Common myeloid progenitor, CD34-positive (primary cell): ENCODE data around the gene MRPL50.

Experiments used
- CTCF ChIA-PET: fragments of 350-600 bp; sonication (Branson Sonifier 250); formaldehyde crosslinking; loops from one replicate; lab custom pipeline; 2021; ENCODE audit warnings: antibody characterized with exemption; lab: Charles Lee
- POLR2A ChIA-PET: fragments of 350-600 bp; sonication (Branson Sonifier 250); formaldehyde crosslinking; loops from one replicate; lab custom pipeline; 2021; ENCODE audit warnings: antibody characterized with exemption; lab: Charles Lee
- DNase-seq, 3 donors: peaks; one replicate each; pipeline versions ENCODE4 v3.0.0 to v3.0.0-alpha.2; 2013
- H3K27ac ChIP-seq, 2 experiments: 1 replicate in 1 of 2; 2 replicates in 1 of 2; pipeline ENCODE4 v1.7.0; 2013; ENCODE audit warnings: inconsistent platforms in 2 of 2, low read length in 2 of 2, mild to moderate bottlenecking in 2 of 2, low read depth in 1 of 2, moderate library complexity in 1 of 2; ENCODE audit not compliant: severe bottlenecking in 2 of 2, insufficient read depth in 1 of 2, poor library complexity in 1 of 2
- H3K27me3 ChIP-seq, 5 experiments: replicated peaks in 2 of 5; 1 replicate in 3 of 5; 2 replicates in 2 of 5; pipeline versions ENCODE4 v1.6.1 to v1.7.0; 2013; ENCODE audit warnings: low read length in 4 of 5, mild to moderate bottlenecking in 2 of 5, moderate library complexity in 2 of 5, inconsistent platforms in 1 of 5; ENCODE audit not compliant: insufficient read depth in 5 of 5, control insufficient read depth in 4 of 5
- H3K36me3 ChIP-seq, 4 experiments: 1 replicate in 2 of 4; 2 replicates in 2 of 4; pipeline versions ENCODE4 v1.6.1 to v1.7.0; 2013; ENCODE audit warnings: low read length in 3 of 4, control low read depth in 1 of 4, mild to moderate bottlenecking in 1 of 4; ENCODE audit not compliant: control insufficient read depth in 4 of 4, insufficient read depth in 4 of 4
- H3K4me1 ChIP-seq, 4 experiments: 1 replicate in 3 of 4; 2 replicates in 1 of 4; pipeline versions ENCODE4 v1.6.1 to v1.7.1; 2013; ENCODE audit warnings: low read length in 3 of 4, mild to moderate bottlenecking in 3 of 4, control low read depth in 1 of 4, inconsistent platforms in 1 of 4, moderate library complexity in 1 of 4; ENCODE audit not compliant: control insufficient read depth in 4 of 4, insufficient read depth in 4 of 4; ENCODE audit errors: control extremely low read depth in 1 of 4
- H3K4me3 ChIP-seq, 7 experiments: 1 replicate in 4 of 7; 2 replicates in 3 of 7; pipeline versions ENCODE4 v1.5.1 to v1.7.0; 2013; ENCODE audit warnings: mild to moderate bottlenecking in 7 of 7, low read length in 6 of 7, moderate library complexity in 6 of 7, inconsistent platforms in 2 of 7, low read depth in 2 of 7, control low read depth in 1 of 7; ENCODE audit not compliant: insufficient read depth in 4 of 7, control insufficient read depth in 1 of 7; ENCODE audit errors: extremely low read depth in 1 of 7
- H3K9me3 ChIP-seq, 5 experiments: 1 replicate in 4 of 5; 2 replicates in 1 of 5; pipeline versions ENCODE4 v1.6.1 to v1.7.1; 2013; ENCODE audit warnings: low read length in 4 of 5, mild to moderate bottlenecking in 2 of 5, inconsistent platforms in 1 of 5, low read depth in 1 of 5, moderate library complexity in 1 of 5; ENCODE audit not compliant: control insufficient read depth in 4 of 5, insufficient read depth in 2 of 5; ENCODE audit errors: control extremely low read depth in 1 of 5
- WGBS: methylation state at CpG from one replicate; pipeline ENCODE4 v1.1.5; 2013; ENCODE audit not compliant: insufficient coverage; 5-methylcytosine and 5-hydroxymethylcytosine counted together

The MRPL50 gene

GRCh38 chr9:101381833-101382342, 16.5 kb downstream of the MRPL50 start:
- ChIA-PET POLR2A (no interaction called here), CTCF (interaction anchor here (1.6 to 2.0 kb wide), 2 partner anchors 11 to 21 kb away, joined by 4 to 5 read pairs; no protein-coding TSS in a partner anchor)
- WGBS = 100% methylated on average over 1 of the region's 2 CpGs
- no peaks in the 10 kb centered on the region for H3K4me1 ChIP-seq
- no peak for DNase-seq
- H3K27me3 ChIP-seq = no peaks in the 10 kb centered on the region
- H3K9me3 ChIP-seq = peaks cover 0 to 6% (median 1%) of the 10 kb centered on the region in 5 experiments
- no peak overlapping the region for H3K4me3 ChIP-seq
- no peak overlapping the region for H3K27ac ChIP-seq
- no peaks in the 10 kb centered on the region for H3K36me3 ChIP-seq

- H3K27me3 ChIP-seq = no peaks in the 10 kb centered on the region
- H3K27ac ChIP-seq = no peak overlapping the region
- no peaks in the 10 kb centered on the region for H3K36me3 ChIP-seq
- no peak for DNase-seq
- no peak overlapping the region for H3K4me3 ChIP-seq
- ChIA-PET POLR2A (no interaction called here), CTCF (interaction anchor here (1.6 kb wide), 1 partner anchor 10 kb away, joined by 4 read pairs; no protein-coding TSS in a partner anchor)
- 100% methylated on average over 3 of the region's 3 CpGs for WGBS
- peaks cover 0 to 6% (median 1%) of the 10 kb centered on the region in 5 experiments for H3K9me3 ChIP-seq
- no peaks in the 10 kb centered on the region for H3K4me1 ChIP-seq
Measured at GRCh38 chr9:101381118-101381517, 17.3 kb downstream of the MRPL50 start.

GRCh38 chr9:101380295-101380694, 18.1 kb downstream of the MRPL50 start:
- no peaks in the 10 kb centered on the region for H3K4me1 ChIP-seq
- no peak overlapping the region for H3K4me3 ChIP-seq
- peaks cover 0 to 6% (median 1%) of the 10 kb centered on the region in 5 experiments for H3K9me3 ChIP-seq
- no peak for DNase-seq
- no peak overlapping the region for H3K27ac ChIP-seq
- POLR2A ChIA-PET = no interaction called here
- CTCF ChIA-PET = no interaction called here
- H3K27me3 ChIP-seq = no peaks in the 10 kb centered on the region
- H3K36me3 ChIP-seq = no peaks in the 10 kb centered on the region

GRCh38 chr9:101376111-101376848, 22.1 kb downstream of the MRPL50 start:
- WGBS = 96% methylated on average over 4 of the region's 6 CpGs
- DNase-seq = no peak
- POLR2A ChIA-PET = no interaction called here
- H3K27ac ChIP-seq = no peak overlapping the region
- peaks cover 0 to 1% (median 0%) of the 10 kb centered on the region in 5 experiments for H3K9me3 ChIP-seq
- no peaks in the 10 kb centered on the region for H3K27me3 ChIP-seq
- no peaks in the 10 kb centered on the region for H3K4me1 ChIP-seq
- no peak overlapping the region for H3K4me3 ChIP-seq
- CTCF ChIA-PET = interaction anchor here (1.2 kb wide), 1 partner anchor 12 kb away, joined by 7 read pairs; no protein-coding TSS in a partner anchor
- H3K36me3 ChIP-seq = no peaks in the 10 kb centered on the region

GRCh38 chr9:101375546-101375945, 22.9 kb downstream of the MRPL50 start:
- H3K27me3 ChIP-seq = no peaks in the 10 kb centered on the region
- ChIA-PET CTCF (no interaction called here), POLR2A (no interaction called here)
- H3K27ac ChIP-seq = no peak overlapping the region
- H3K36me3 ChIP-seq = no peaks in the 10 kb centered on the region
- H3K9me3 ChIP-seq = peaks cover 0 to 1% (median 0%) of the 10 kb centered on the region in 5 experiments
- 91% methylated on average over 12 of the region's 12 CpGs for WGBS
- no peak overlapping the region for H3K4me3 ChIP-seq
- H3K4me1 ChIP-seq = no peaks in the 10 kb centered on the region
- DNase-seq = no peak

- CTCF ChIA-PET = interaction anchor here (1.8 kb wide), 1 partner anchor 16 kb away, joined by 6 read pairs; no protein-coding TSS in a partner anchor
- Histone ChIP-seq H3K27me3 (no peaks in the 10 kb centered on the region), H3K9me3 (no peaks in the 10 kb centered on the region), H3K4me1 (no peaks in the 10 kb centered on the region), H3K27ac (no peak overlapping the region), H3K36me3 (no peaks in the 10 kb centered on the region), H3K4me3 (no peak overlapping the region)
- POLR2A ChIA-PET = no interaction called here
- no peak for DNase-seq
- no CpG with 5 or more reads among the region's 2 CpGs for WGBS
Measured at GRCh38 chr9:101372327-101373118, 25.9 kb downstream of the MRPL50 start.
